GM18499 (cell line): ENCODE results near the gene CDK6.

Experiments used
- ATAC-seq: cut with Tn5 transposase; IDR thresholded peaks from one replicate; pipeline ENCODE4 v1.9.1; 2021; ENCODE audit warnings: moderate number of reproducible peaks; ENCODE audit not compliant: insufficient read depth, unreplicated experiment

The CDK6 gene

GRCh38 chr7:92848441-92848840 lies 12.1 kb upstream of the CDK6 start:
- no peak for ATAC-seq

- ATAC-seq = no peak
Measured at GRCh38 chr7:92847305-92847704, 10.9 kb upstream of the CDK6 start.

- ATAC-seq = no peak
Measured at GRCh38 chr7:92845736-92846135, 9.4 kb upstream of the CDK6 start.

- no peak for ATAC-seq
Measured at GRCh38 chr7:92843781-92844180, 7.4 kb upstream of the CDK6 start.

- no peak for ATAC-seq
Measured at GRCh38 chr7:92843034-92843760, 6.8 kb upstream of the CDK6 start.

GRCh38 chr7:92841192-92841591 lies 4.8 kb upstream of the CDK6 start:
- no peak for ATAC-seq

- no peak for ATAC-seq
Measured at GRCh38 chr7:92840316-92840715, 3.9 kb upstream of the CDK6 start.

- no peak for ATAC-seq
Measured at GRCh38 chr7:92839901-92840300, 3.5 kb upstream of the CDK6 start.

- no peak for ATAC-seq
Measured at GRCh38 chr7:92838934-92839333, 2.6 kb upstream of the CDK6 start.

GRCh38 chr7:92837000-92837749 lies 802 bp upstream of the CDK6 start:
- ATAC-seq = no peak

GRCh38 chr7:92835851-92836488 lies 403 bp downstream of the CDK6 start:
- ATAC-seq = no peak

- ATAC-seq = no peak
Measured at GRCh38 chr7:92835261-92835850, 1.0 kb downstream of the CDK6 start.

GRCh38 chr7:92834507-92835260 lies 1.7 kb downstream of the CDK6 start:
- no peak for ATAC-seq

- peak; percentile 28 for ATAC-seq
Measured at GRCh38 chr7:92833766-92834506, 2.4 kb downstream of the CDK6 start.

- peak; percentile 31 for ATAC-seq
Measured at GRCh38 chr7:92833024-92833765, 3.2 kb downstream of the CDK6 start.

GRCh38 chr7:92832534-92833023 lies 3.8 kb downstream of the CDK6 start:
- peak; percentile 5 for ATAC-seq

GRCh38 chr7:92831716-92832533 lies 4.4 kb downstream of the CDK6 start:
- ATAC-seq = no peak

- ATAC-seq = no peak
Measured at GRCh38 chr7:92830532-92831110, 5.8 kb downstream of the CDK6 start.
